ENCODE results near the gene GAPT.

Gene GAPT

DNA sequence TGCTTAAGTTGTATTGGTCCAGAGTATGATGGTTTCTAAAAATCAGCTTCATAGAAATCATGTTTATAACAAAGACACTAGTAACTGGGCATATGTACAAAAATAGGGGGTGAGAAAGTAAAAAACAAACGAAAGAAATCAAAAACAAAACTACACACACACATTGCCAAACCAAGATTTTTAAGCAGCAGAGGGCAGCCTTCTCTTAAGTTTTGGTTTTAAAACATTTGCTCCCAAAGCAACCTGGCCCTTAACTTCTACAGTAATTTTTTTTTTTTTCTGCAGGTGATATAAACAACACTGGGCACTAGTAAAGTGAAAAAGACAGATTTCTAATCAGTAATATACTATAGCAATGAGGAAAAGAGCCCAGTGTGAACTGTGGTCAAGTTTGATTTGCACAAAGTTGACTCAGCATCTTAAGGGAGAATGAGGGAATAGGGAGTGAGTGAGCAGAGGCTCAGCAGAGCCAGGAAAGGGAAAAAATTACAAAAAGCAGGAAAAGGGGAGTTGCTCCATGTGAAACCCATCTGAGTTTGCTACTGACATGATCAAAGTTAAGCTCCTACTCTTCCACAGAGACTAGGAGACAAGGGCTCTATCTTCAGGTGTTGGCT lies 13.4 kb upstream of the GAPT start:
- no peak for DNase-seq
- intact Hi-C loops (cut with DNase I; ENCODE audit: low total_unique reads): no loop called here
- no peaks in the 10 kb centered on the region for H3K27me3 ChIP-seq
- no peak overlapping the region for H3K27ac ChIP-seq
- no peak overlapping the region for H3K4me3 ChIP-seq
- H3K4me1 ChIP-seq: no peaks in the 10 kb centered on the region
- H3K36me3 ChIP-seq: no peaks in the 10 kb centered on the region
- H3K9me3 ChIP-seq: no peaks in the 10 kb centered on the region
- no peak for TF ChIP-seq CTCF (IDR thresholded peaks at IDR 0.05)

DNA sequence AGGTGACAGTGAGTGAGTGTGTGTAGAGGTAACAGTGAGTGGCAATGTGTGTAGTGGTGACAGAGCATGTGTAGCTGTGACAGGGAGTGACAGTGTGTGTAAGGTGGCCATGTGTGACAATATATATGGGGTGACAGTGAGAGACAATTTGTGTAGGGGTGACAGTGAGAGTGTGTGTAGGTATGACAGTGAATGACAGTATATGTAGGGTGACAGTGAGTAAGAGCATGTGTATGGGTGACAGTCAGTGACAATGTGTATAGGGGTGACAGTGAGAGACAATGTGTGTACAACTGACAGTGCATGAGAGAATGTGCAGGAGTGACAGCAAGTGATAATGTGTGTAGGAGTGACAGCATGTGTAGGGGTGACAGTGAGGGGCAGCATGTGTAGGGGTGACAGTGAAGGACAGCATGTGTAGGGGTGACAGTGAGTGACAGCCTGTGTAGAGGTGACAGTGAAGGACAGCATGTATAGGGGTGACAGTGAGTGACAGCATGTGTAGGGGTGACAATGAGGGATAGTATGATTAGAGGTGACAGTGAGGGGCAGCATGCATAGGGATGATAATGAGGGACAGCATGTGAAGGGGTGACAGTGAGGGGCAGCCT lies 10.1 kb upstream of the GAPT start:
- H3K9me3 ChIP-seq: no peaks in the 10 kb centered on the region
- H3K4me1 ChIP-seq: no peaks in the 10 kb centered on the region
- DNase-seq: no peak
- H3K36me3 ChIP-seq: no peaks in the 10 kb centered on the region
- H3K4me3 ChIP-seq: no peak overlapping the region
- peaks cover 0 to 4% of the 10 kb centered on the region in 2 donors for H3K27me3 ChIP-seq
- H3K27ac ChIP-seq: no peak overlapping the region
- intact Hi-C loops (cut with DNase I; ENCODE audit: low total_unique reads): no loop called here
- TF ChIP-seq CTCF (IDR thresholded peaks at IDR 0.05): no peak

DNA sequence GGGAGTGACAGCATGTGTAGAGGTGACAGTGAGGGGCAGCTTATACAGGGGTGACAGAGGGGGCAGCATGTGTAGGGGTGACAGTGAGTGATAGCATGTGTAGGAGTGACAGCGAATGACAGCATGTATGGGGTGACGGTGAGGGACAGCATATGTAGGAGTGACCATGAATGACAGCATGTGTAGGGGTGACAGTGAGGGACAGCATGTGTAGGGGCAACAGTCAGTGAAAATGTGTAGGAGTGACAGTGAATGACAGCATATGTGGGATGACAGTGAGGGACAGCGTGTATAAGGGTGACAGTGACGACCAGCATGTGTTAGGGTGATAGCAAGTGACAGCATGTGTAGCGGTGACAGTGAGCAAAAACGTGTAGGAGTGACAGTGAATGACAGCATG lies 9.4 kb upstream of the GAPT start:
- DNase-seq: no peak
- no peak overlapping the region for H3K4me3 ChIP-seq
- H3K27ac ChIP-seq: no peak overlapping the region
- H3K36me3 ChIP-seq: no peaks in the 10 kb centered on the region
- no peak for TF ChIP-seq CTCF (IDR thresholded peaks at IDR 0.05)
- H3K4me1 ChIP-seq: no peaks in the 10 kb centered on the region
- no peaks in the 10 kb centered on the region for H3K9me3 ChIP-seq
- peaks cover 0 to 4% of the 10 kb centered on the region in 2 donors for H3K27me3 ChIP-seq
- intact Hi-C loops (cut with DNase I; ENCODE audit: low total_unique reads): no loop called here

DNA sequence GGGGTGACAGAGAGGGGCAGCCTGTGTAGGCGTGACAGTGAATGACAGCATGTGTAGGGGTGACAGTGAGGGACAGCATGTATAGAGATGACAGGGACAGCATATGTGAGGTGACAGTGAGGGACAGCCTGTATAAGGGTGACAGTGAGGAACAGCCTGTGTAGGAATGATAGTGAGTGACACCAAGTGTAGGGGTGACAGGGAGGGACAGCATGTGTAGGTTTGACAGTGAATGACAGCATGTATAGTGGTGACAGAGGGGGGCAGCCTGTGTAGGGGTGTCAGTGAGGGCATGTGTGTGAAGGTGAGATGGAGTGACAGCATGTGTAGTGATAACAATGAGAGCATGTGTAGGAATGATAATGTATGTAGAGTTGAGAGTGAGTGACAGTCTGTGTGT lies 8.7 kb upstream of the GAPT start:
- intact Hi-C loops (cut with DNase I; ENCODE audit: low total_unique reads): no loop called here
- H3K27ac ChIP-seq: no peak overlapping the region
- no peak overlapping the region for H3K4me3 ChIP-seq
- DNase-seq: no peak
- no peaks in the 10 kb centered on the region for H3K4me1 ChIP-seq
- H3K27me3 ChIP-seq: peaks cover 0 to 4% of the 10 kb centered on the region in 2 donors
- H3K36me3 ChIP-seq: no peaks in the 10 kb centered on the region
- H3K9me3 ChIP-seq: no peaks in the 10 kb centered on the region
- TF ChIP-seq CTCF (IDR thresholded peaks at IDR 0.05): no peak

DNA sequence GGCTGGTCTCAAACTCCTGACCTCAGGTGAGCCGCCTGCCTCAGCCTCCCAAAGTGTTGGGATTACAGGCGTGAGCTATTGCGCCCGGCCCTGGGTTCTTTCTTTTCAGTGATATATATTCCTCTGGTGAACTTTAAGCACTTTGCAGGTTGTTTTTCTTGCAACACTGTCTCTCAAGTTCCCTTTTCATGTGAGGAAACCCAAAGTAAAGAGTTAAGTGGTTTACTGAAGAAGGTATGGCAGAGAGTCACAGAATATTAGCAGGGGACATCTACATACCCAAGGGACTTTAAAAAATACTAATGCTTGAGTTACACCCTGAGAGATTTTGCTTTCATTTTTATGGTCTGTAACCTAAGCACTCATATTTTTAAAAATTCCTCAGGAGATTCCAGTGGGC lies 6.7 kb upstream of the GAPT start:
- no peak for TF ChIP-seq CTCF (IDR thresholded peaks at IDR 0.05)
- H3K27me3 ChIP-seq: peaks cover 0 to 4% of the 10 kb centered on the region in 2 donors
- no peaks in the 10 kb centered on the region for H3K4me1 ChIP-seq
- no peak for DNase-seq
- H3K4me3 ChIP-seq: no peak overlapping the region
- H3K27ac ChIP-seq: no peak overlapping the region
- H3K36me3 ChIP-seq: no peaks in the 10 kb centered on the region
- H3K9me3 ChIP-seq: no peaks in the 10 kb centered on the region
- intact Hi-C loops (cut with DNase I; ENCODE audit: low total_unique reads): no loop called here
